ENCODE results near the gene SYNPR. TPM values are rescaled to one million over a fixed set of nuclear protein-coding genes. Genes with fewer than 3 reads are reported as not detected.

SYNPR gene
- total RNA-seq, 2 donors from 2014 or later = not detected

GRCh38 chr3:63450023-63450422, 171.9 kb downstream of the SYNPR start:
- ATAC-seq (ENCODE audit: insufficient number of reproducible peaks, low FRiP score, low read depth) (no peak), DNase-seq (ENCODE audit: low spot score) (no peak)
- Histone ChIP-seq H3K36me3 (no peaks in the 10 kb centered on the region), H3K27ac (no peak overlapping the region), H3K4me1 (ENCODE audit: control insufficient read depth in 1 of 2, low read depth in 2 of 2) (no peaks in the 10 kb centered on the region), H3K4me3 (no peak overlapping the region), H3K27me3 (replicated peaks; ENCODE audit: insufficient read depth) (no peaks in the 10 kb centered on the region), H3K9me3 (no peaks in the 10 kb centered on the region)
- no peak for TF ChIP-seq CTCF (IDR thresholded peaks at IDR 0.05)

GRCh38 chr3:63450634-63451363, 172.7 kb downstream of the SYNPR start:
- H3K27me3 ChIP-seq (replicated peaks; ENCODE audit: insufficient read depth) = no peaks in the 10 kb centered on the region
- ATAC-seq (ENCODE audit: insufficient number of reproducible peaks, low FRiP score, low read depth) (no peak), DNase-seq (ENCODE audit: low spot score) (no peak)
- TF ChIP-seq CTCF (IDR thresholded peaks at IDR 0.05) = no peak
- no peaks in the 10 kb centered on the region for H3K4me1 ChIP-seq (ENCODE audit: control insufficient read depth in 1 of 2, low read depth in 2 of 2)
- H3K4me3 ChIP-seq = no peak overlapping the region
- no peaks in the 10 kb centered on the region for H3K9me3 ChIP-seq
- no peak overlapping the region for H3K27ac ChIP-seq
- H3K36me3 ChIP-seq = no peaks in the 10 kb centered on the region

GRCh38 chr3:63456901-63457300, 178.8 kb downstream of the SYNPR start:
- no peak for TF ChIP-seq CTCF (IDR thresholded peaks at IDR 0.05)
- no peak for DNase-seq (ENCODE audit: low spot score)
- ATAC-seq (ENCODE audit: insufficient number of reproducible peaks, low FRiP score, low read depth) = no peak

GRCh38 chr3:63458405-63458804, 180.3 kb downstream of the SYNPR start:
- TF ChIP-seq CTCF (IDR thresholded peaks at IDR 0.05) = no peak
- H3K9me3 ChIP-seq = no peaks in the 10 kb centered on the region
- no peaks in the 10 kb centered on the region for H3K4me1 ChIP-seq (ENCODE audit: control insufficient read depth in 1 of 2, low read depth in 2 of 2)
- no peaks in the 10 kb centered on the region for H3K36me3 ChIP-seq
- no peaks in the 10 kb centered on the region for H3K27me3 ChIP-seq (replicated peaks; ENCODE audit: insufficient read depth)
- no peak overlapping the region for H3K4me3 ChIP-seq
- DNase-seq (ENCODE audit: low spot score) (no peak), ATAC-seq (ENCODE audit: insufficient number of reproducible peaks, low FRiP score, low read depth) (no peak)
- H3K27ac ChIP-seq = no peak overlapping the region

More at GRCh38 chr3:63456901-63457300, 178.8 kb downstream of the SYNPR start:
- Histone ChIP-seq H3K27ac (no peak overlapping the region), H3K36me3 (no peaks in the 10 kb centered on the region), H3K27me3 (replicated peaks; ENCODE audit: insufficient read depth) (no peaks in the 10 kb centered on the region), H3K4me1 (ENCODE audit: control insufficient read depth in 1 of 2, low read depth in 2 of 2) (no peaks in the 10 kb centered on the region), H3K9me3 (no peaks in the 10 kb centered on the region), H3K4me3 (no peak overlapping the region)

- no peaks in the 10 kb centered on the region for H3K4me1 ChIP-seq (ENCODE audit: control insufficient read depth in 1 of 2, low read depth in 2 of 2)
- H3K27ac ChIP-seq = no peak overlapping the region
- ATAC-seq (ENCODE audit: insufficient number of reproducible peaks, low FRiP score, low read depth) (no peak), DNase-seq (ENCODE audit: low spot score) (no peak)
- H3K4me3 ChIP-seq = no peak overlapping the region
- H3K9me3 ChIP-seq = no peaks in the 10 kb centered on the region
- no peaks in the 10 kb centered on the region for H3K27me3 ChIP-seq (replicated peaks; ENCODE audit: insufficient read depth)
- no peaks in the 10 kb centered on the region for H3K36me3 ChIP-seq
- TF ChIP-seq CTCF (IDR thresholded peaks at IDR 0.05) = no peak
Observed at GRCh38 chr3:63462732-63463131, 184.6 kb downstream of the SYNPR start.
